AG09319 (cell line): ENCODE measurements around the gene HECA.

Experiments
- DNase-seq: peaks from one replicate; pipeline ENCODE4 v3.0.0-alpha.2; 2010; ENCODE audit warnings: low read depth; ENCODE audit errors: extremely low read depth
- TF ChIP-seq, protein P1 (sequence below): IDR thresholded peaks from 2 replicates; pipeline ENCODE4 v1.5.1; 2011; ENCODE audit warnings: low read depth, mild to moderate bottlenecking, inconsistent platforms, low read length, moderate library complexity

The HECA gene

DNA sequence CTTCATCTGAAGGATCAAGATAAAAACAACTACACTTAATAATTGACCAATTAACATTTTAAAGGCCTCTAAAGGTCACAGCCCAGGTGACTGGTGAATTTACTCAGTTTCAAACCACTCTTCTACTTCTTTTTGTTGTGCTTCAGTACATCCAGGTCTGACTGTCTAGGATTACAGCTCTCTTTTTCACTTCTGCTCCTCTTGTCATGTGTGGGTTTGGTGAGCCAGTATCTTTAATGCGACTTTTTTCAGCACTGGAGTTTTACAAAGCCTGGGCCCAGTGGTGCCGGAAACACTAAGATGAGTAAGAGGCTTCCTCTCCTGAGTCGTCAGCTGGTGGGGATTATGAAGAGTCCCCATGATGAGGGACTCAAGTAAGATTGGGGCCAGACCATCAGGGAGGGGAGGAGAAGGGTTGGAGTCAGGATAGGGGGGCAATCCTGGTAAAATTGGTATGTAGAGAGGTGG lies 27.0 kb downstream of the HECA start:
- no peak for DNase-seq
- TF ChIP-seq, protein P1, sequence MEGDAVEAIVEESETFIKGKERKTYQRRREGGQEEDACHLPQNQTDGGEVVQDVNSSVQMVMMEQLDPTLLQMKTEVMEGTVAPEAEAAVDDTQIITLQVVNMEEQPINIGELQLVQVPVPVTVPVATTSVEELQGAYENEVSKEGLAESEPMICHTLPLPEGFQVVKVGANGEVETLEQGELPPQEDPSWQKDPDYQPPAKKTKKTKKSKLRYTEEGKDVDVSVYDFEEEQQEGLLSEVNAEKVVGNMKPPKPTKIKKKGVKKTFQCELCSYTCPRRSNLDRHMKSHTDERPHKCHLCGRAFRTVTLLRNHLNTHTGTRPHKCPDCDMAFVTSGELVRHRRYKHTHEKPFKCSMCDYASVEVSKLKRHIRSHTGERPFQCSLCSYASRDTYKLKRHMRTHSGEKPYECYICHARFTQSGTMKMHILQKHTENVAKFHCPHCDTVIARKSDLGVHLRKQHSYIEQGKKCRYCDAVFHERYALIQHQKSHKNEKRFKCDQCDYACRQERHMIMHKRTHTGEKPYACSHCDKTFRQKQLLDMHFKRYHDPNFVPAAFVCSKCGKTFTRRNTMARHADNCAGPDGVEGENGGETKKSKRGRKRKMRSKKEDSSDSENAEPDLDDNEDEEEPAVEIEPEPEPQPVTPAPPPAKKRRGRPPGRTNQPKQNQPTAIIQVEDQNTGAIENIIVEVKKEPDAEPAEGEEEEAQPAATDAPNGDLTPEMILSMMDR = no peak

DNA sequence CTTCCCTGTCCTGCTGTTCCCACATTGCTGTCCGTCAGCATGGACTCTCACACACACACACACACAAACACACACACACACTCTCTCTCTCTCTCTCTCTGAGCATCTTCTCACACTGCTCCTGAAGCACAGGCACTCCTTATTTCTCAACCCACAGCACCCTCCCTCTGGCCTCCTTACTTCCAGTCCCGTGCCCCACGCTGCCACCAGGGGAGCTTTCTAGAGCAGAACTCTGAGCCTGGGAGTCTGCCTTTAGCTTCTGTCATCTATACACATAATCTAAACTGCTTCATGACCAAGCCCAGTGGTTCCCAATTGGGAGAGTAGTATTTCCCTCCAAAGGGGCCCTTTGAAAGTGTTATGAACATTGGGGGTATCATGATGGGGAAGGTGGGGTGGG lies 29.1 kb downstream of the HECA start:
- TF ChIP-seq, protein P1 = no peak
- no peak for DNase-seq

DNA sequence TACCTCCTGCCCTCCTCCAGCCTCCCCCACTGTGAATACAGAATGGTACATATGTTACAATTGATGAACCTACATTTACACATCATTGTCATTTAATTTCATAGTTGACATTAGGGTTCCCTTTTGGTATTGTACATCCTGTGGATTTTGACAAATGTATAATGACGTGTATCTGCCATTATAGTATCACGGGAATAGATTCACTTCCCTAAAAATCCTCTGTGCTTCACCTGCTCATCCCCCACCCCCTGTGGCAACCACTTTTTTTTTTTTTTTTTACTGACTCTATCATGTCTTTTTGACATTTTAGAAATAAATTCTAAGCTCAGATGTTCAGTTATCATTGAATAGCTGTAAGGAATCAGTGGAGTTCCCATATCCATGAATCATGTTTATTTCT lies 30.4 kb downstream of the HECA start:
- TF ChIP-seq, protein P1 = no peak
- no peak for DNase-seq

DNA sequence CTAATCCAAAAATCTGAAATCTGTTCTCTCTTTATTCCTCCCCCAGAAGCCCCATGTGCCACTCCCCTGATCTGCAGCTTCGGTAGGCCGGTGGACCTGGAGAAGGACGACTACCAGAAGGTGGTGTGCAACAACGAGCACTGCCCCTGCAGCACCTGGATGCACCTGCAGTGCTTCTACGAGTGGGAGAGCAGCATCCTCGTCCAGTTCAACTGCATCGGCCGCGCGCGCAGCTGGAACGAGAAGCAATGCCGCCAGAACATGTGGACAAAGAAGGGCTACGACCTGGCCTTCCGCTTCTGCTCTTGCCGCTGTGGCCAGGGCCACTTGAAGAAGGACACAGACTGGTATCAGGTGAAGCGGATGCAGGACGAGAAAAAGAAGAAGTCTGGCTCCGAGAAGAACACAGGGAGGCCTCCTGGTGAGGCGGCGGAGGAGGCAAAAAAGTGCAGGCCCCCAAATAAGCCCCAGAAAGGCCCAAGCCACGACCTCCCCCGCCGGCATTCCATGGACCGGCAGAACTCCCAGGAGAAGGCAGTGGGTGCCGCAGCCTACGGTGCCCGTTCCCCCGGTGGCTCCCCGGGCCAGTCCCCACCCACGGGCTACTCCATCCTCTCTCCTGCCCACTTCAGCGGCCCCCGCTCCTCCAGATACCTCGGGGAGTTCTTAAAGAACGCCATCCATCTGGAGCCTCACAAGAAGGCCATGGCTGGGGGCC lies 31.5 kb downstream of the HECA start:
- DNase-seq = no peak
- TF ChIP-seq, protein P1 = no peak

DNA sequence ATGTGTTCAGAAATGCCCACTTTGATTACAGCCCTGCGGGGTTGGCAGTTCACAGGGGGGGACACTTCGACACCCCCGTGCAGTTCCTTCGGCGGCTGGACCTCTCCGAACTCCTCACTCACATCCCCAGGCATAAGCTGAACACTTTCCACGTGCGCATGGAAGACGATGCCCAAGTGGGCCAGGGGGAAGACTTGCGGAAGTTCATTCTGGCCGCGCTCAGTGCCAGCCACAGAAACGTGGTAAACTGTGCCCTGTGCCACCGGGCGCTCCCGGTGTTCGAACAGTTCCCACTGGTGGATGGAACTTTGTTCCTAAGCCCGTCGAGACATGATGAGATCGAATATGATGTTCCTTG lies 32.1 kb downstream of the HECA start:
- no peak for DNase-seq
- TF ChIP-seq, protein P1 = no peak

DNA sequence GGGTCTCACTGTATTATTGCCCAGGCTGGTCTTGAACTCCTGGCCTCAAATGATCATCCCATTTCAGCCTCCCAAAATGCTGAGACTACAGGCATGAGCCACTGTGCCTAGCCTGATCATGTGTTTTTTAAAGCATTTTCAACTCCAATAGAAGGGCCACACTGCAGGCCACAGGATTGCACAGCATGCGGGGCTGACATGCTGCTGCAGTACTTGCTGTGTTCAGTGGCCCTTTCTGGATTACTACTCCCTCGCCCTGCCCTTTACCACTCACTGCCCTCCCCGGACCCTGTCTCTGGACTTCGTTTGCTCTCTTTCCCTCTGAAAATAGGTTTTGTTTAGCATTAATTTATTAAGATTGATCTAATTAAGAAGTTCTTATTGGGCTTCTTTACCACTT lies 37.3 kb downstream of the HECA start:
- TF ChIP-seq, protein P1 = no peak
- no peak for DNase-seq

DNA sequence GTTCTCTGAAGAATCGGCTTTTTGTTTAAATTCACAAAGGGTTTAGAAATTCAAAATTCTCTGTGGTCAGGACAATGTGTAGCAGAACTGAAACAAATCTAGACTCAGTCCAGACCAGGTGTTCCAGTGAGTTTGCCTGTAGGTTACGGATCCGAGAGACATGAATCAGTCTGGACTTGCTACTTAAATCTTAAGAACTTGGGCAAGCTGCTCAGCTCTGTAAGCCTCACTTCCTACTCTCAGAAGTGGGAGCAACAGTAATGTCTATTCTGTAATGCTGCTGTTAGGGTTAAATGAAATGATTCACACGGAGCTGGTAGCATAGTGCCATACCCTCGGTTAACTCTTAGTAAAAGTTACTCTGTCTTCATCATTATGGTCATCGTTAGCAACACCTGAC lies 37.7 kb downstream of the HECA start:
- TF ChIP-seq, protein P1 = no peak
- no peak for DNase-seq
